Measurements from ENCODE around the gene PIEZO1.

The PIEZO1 gene

DNA sequence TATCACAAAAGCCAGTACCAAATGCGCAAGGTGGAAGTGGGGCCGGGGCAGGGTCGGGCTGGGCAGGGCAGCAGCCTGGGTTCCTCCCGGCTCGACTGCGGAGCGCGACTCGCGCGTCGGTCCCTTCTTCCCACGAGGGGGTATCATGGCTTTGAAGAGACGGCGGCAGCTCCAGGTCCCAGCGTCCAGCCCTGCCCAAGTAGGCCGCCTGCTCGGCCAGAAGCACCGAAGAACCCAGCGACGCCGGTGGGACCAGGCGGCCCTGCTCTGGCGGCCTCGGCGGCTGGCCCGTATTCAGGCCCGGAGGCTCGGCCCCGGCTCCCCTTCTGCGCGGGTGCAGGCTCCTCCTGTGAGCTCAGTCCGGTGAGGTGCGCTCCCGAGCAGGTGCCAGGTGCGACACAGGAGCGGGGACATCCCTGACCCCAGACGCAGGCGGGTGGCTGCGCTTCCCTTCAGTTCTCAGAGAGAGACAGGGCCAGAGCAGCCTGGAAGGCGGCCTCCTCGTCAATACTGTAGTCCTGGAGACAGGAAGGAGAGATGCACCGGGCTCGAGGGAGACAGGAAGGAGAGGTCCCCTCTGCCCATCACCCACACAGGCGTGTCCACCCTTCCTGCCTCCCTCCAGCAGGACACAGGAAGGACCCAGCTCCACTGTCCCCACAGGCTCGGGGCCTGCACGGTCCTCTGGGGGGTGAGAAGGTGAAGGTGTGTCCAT lies 87.7 kb downstream of the PIEZO1 start:
- Histone ChIP-seq H3K9ac (ENCODE audit: low read length) (no peak overlapping the region), H3K27me3 (ENCODE audit: control insufficient read depth in 1 of 2, insufficient read depth in 2 of 2, low read length in 2 of 2) (no peaks in the 10 kb centered on the region), H3K4me3 (ENCODE audit: low read depth in 1 of 2, low read length in 2 of 2) (no peak overlapping the region), H3K4me1 (ENCODE audit: insufficient read depth, low read length) (no peaks in the 10 kb centered on the region), H3K36me3 (ENCODE audit: insufficient read depth, low read length) (peaks cover 15% of the 10 kb centered on the region), H3K27ac (ENCODE audit: low read depth, low read length) (no peak overlapping the region), H3K9me3 (ENCODE audit: low read length) (no peaks in the 10 kb centered on the region)

- peaks cover 0 to 2% of the 10 kb centered on the region in 2 donors for H3K27me3 ChIP-seq (ENCODE audit: control insufficient read depth in 1 of 2, insufficient read depth in 2 of 2, low read length in 2 of 2)
- no peak overlapping the region for H3K27ac ChIP-seq (ENCODE audit: low read depth, low read length)
- H3K9me3 ChIP-seq (ENCODE audit: low read length): no peaks in the 10 kb centered on the region
- no peaks in the 10 kb centered on the region for H3K4me1 ChIP-seq (ENCODE audit: insufficient read depth, low read length)
- peaks cover 15% of the 10 kb centered on the region for H3K36me3 ChIP-seq (ENCODE audit: insufficient read depth, low read length)
- H3K9ac ChIP-seq (ENCODE audit: low read length): no peak overlapping the region
- no peak overlapping the region for H3K4me3 ChIP-seq (ENCODE audit: low read depth in 1 of 2, low read length in 2 of 2)
Measured at GRCh38 chr16:88696441-88696840, 88.6 kb downstream of the PIEZO1 start.

DNA sequence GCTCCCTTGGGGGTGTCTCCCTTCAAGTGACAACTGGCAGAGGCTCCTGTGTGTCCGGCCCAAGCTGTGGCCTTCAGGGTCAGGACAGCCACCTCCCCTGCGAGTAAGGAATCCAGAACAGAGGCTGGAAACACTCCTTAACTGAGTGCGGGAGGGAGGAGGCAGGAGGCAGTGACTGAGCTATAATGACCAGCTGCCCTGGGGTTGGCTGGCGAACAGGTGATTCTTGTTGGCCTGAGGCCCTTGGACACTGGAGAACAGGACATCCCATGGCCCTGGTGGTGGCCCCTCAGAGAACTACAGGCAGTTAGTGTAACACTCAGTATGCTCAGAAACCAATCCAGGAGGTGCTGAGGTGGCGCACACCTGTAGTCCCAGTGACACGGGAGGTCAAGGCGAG lies 89.3 kb downstream of the PIEZO1 start:
- Histone ChIP-seq H3K36me3 (ENCODE audit: insufficient read depth, low read length) (peaks cover 15% of the 10 kb centered on the region), H3K27ac (ENCODE audit: low read depth, low read length) (no peak overlapping the region), H3K4me1 (ENCODE audit: insufficient read depth, low read length) (no peaks in the 10 kb centered on the region), H3K9me3 (ENCODE audit: low read length) (no peaks in the 10 kb centered on the region), H3K27me3 (ENCODE audit: control insufficient read depth in 1 of 2, insufficient read depth in 2 of 2, low read length in 2 of 2) (peaks cover 0 to 9% of the 10 kb centered on the region in 2 donors), H3K4me3 (ENCODE audit: low read depth in 1 of 2, low read length in 2 of 2) (no peak overlapping the region), H3K9ac (ENCODE audit: low read length) (no peak overlapping the region)

DNA sequence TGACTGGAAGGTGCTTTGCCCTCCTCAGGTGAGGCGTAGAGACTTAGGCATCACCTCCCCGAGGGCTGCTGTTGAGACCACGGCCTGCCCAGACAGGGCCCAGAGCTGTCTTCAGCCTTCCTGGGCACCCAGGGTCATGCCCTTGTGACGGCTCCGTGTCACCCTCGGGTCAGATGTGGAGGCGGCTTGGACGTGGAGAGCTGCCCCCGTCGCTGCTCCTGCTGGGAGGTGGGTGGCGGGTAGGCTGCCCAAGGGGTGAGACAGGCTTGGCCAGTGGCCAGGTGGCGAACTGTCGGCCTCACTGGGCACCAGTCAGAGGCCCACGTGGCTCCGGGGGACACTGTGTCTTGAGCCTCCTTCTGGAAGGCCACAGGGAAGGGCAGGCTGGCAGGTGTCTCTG lies 89.8 kb downstream of the PIEZO1 start:
- no peak overlapping the region for H3K27ac ChIP-seq (ENCODE audit: low read depth, low read length)
- H3K27me3 ChIP-seq (ENCODE audit: control insufficient read depth in 1 of 2, insufficient read depth in 2 of 2, low read length in 2 of 2): peaks cover 3 to 14% of the 10 kb centered on the region in 2 donors
- no peak overlapping the region for H3K4me3 ChIP-seq (ENCODE audit: low read depth in 1 of 2, low read length in 2 of 2)
- H3K9me3 ChIP-seq (ENCODE audit: low read length): no peaks in the 10 kb centered on the region
- no peak overlapping the region for H3K9ac ChIP-seq (ENCODE audit: low read length)
- H3K36me3 ChIP-seq (ENCODE audit: insufficient read depth, low read length): peaks cover 15% of the 10 kb centered on the region
- no peaks in the 10 kb centered on the region for H3K4me1 ChIP-seq (ENCODE audit: insufficient read depth, low read length)

DNA sequence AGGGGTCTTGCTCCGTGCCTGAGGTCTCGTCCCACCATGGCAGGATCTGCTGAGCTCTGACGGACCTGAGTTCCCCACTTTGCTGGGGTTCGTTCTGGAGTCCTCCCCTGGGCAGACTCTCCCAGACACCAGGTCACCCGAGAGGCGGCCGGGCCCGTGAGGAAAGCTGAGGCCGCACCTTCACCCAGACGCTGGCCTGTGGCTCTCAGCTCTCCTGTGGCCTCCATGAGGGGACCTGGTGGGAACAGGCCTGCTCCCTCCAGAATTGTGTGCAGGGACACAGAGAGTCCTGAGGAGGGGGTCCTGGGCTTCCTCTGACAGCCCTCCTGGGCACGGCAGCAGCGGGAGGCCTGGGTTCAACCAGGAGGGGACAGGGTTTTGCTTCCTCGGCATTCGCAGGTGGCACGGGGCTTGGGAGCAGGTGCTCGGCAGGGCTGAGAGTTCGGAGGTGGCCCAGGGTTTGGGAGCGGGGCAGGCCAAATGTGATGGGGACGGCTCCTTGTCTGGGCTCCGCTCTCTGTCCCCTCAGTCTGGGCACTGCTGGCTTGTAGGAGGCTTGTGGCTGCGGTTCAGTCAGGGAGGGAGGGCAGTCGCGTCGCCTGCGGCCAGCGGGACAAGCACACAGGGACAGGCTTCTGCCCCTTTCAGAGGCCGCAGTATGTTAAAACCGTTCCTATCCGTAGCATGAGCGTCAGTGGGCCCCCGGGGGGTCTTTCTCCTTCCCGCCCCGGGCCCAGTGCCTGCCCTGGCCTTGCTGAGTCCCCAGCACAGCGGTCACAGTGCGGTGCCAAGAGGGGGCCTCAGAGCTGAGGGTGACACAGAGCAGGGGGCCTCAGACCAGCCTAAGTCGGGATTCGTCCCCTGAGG lies 90.6 kb downstream of the PIEZO1 start:
- Histone ChIP-seq H3K9ac (ENCODE audit: low read length) (no peak overlapping the region), H3K4me3 (ENCODE audit: low read depth in 1 of 2, low read length in 2 of 2) (no peak overlapping the region), H3K4me1 (ENCODE audit: insufficient read depth, low read length) (no peaks in the 10 kb centered on the region), H3K27me3 (ENCODE audit: control insufficient read depth in 1 of 2, insufficient read depth in 2 of 2, low read length in 2 of 2) (peaks cover 3 to 16% of the 10 kb centered on the region in 2 donors), H3K9me3 (ENCODE audit: low read length) (no peaks in the 10 kb centered on the region), H3K27ac (ENCODE audit: low read depth, low read length) (no peak overlapping the region), H3K36me3 (ENCODE audit: insufficient read depth, low read length) (peaks cover 10% of the 10 kb centered on the region)

GRCh38 chr16:88693420-88694177 lies 91.4 kb downstream of the PIEZO1 start:
- Histone ChIP-seq H3K36me3 (ENCODE audit: insufficient read depth, low read length) (peaks cover 9% of the 10 kb centered on the region), H3K9ac (ENCODE audit: low read length) (no peak overlapping the region), H3K27ac (ENCODE audit: low read depth, low read length) (no peak overlapping the region), H3K27me3 (ENCODE audit: control insufficient read depth in 1 of 2, insufficient read depth in 2 of 2, low read length in 2 of 2) (peaks cover 3 to 25% of the 10 kb centered on the region in 2 donors), H3K4me1 (ENCODE audit: insufficient read depth, low read length) (no peaks in the 10 kb centered on the region), H3K9me3 (ENCODE audit: low read length) (no peaks in the 10 kb centered on the region), H3K4me3 (ENCODE audit: low read depth in 1 of 2, low read length in 2 of 2) (no peak overlapping the region)

DNA sequence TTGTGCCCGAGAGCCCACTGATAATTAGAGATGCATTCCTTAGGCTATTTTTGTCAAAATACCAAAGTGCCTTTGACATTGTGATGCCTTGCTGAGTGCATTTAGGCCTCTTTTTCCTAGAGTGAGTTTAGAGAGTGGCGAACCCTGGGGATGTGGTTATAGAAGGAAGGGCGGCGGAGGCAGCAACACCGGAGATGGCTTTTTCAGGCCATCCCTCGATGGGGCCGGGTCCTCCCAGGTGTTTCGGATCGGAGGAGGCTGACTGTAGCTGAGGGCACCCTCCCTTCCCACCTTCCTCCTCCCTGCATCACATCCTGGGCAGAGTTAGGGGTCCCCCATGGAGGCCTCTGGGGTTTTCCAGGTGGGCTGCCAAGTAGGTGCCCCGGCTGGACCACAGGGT lies 92.2 kb downstream of the PIEZO1 start:
- Histone ChIP-seq H3K36me3 (ENCODE audit: insufficient read depth, low read length) (peaks cover 3% of the 10 kb centered on the region), H3K27ac (ENCODE audit: low read depth, low read length) (no peak overlapping the region), H3K27me3 (ENCODE audit: control insufficient read depth in 1 of 2, insufficient read depth in 2 of 2, low read length in 2 of 2) (peaks cover 3 to 31% of the 10 kb centered on the region in 2 donors)

GRCh38 chr16:88691924-88692560 lies 93.0 kb downstream of the PIEZO1 start:
- Histone ChIP-seq H3K4me3 (ENCODE audit: low read depth in 1 of 2, low read length in 2 of 2) (no peak overlapping the region), H3K36me3 (ENCODE audit: insufficient read depth, low read length) (no peaks in the 10 kb centered on the region), H3K9ac (ENCODE audit: low read length) (no peak overlapping the region), H3K9me3 (ENCODE audit: low read length) (no peaks in the 10 kb centered on the region), H3K27ac (ENCODE audit: low read depth, low read length) (no peak overlapping the region), H3K27me3 (ENCODE audit: control insufficient read depth in 1 of 2, insufficient read depth in 2 of 2, low read length in 2 of 2) (peaks cover 6 to 38% of the 10 kb centered on the region in 2 donors), H3K4me1 (ENCODE audit: insufficient read depth, low read length) (peaks cover under 1% of the 10 kb centered on the region)

More for the DNA sequence above, 92.2 kb downstream of the PIEZO1 start:
- no peaks in the 10 kb centered on the region for H3K4me1 ChIP-seq (ENCODE audit: insufficient read depth, low read length)
- no peak overlapping the region for H3K9ac ChIP-seq (ENCODE audit: low read length)
- H3K9me3 ChIP-seq (ENCODE audit: low read length): no peaks in the 10 kb centered on the region
- no peak overlapping the region for H3K4me3 ChIP-seq (ENCODE audit: low read depth in 1 of 2, low read length in 2 of 2)

- peaks cover 4% of the 10 kb centered on the region for H3K4me1 ChIP-seq (ENCODE audit: insufficient read depth, low read length)
- no peak overlapping the region for H3K9ac ChIP-seq (ENCODE audit: low read length)
- no peaks in the 10 kb centered on the region for H3K36me3 ChIP-seq (ENCODE audit: insufficient read depth, low read length)
- no peaks in the 10 kb centered on the region for H3K9me3 ChIP-seq (ENCODE audit: low read length)
- peaks cover 11 to 46% of the 10 kb centered on the region in 2 donors for H3K27me3 ChIP-seq (ENCODE audit: control insufficient read depth in 1 of 2, insufficient read depth in 2 of 2, low read length in 2 of 2)
- H3K4me3 ChIP-seq (ENCODE audit: low read depth in 1 of 2, low read length in 2 of 2): no peak overlapping the region
- no peak overlapping the region for H3K27ac ChIP-seq (ENCODE audit: low read depth, low read length)
Measured at GRCh38 chr16:88691129-88691813, 93.7 kb downstream of the PIEZO1 start.

- H3K4me3 ChIP-seq (ENCODE audit: low read depth in 1 of 2, low read length in 2 of 2): no peak overlapping the region
- peaks cover 17 to 53% of the 10 kb centered on the region in 2 donors for H3K27me3 ChIP-seq (ENCODE audit: control insufficient read depth in 1 of 2, insufficient read depth in 2 of 2, low read length in 2 of 2)
- no peak overlapping the region for H3K27ac ChIP-seq (ENCODE audit: low read depth, low read length)
- H3K9me3 ChIP-seq (ENCODE audit: low read length): no peaks in the 10 kb centered on the region
- no peak overlapping the region for H3K9ac ChIP-seq (ENCODE audit: low read length)
- H3K36me3 ChIP-seq (ENCODE audit: insufficient read depth, low read length): no peaks in the 10 kb centered on the region
- peaks cover 4% of the 10 kb centered on the region for H3K4me1 ChIP-seq (ENCODE audit: insufficient read depth, low read length)
Measured at GRCh38 chr16:88690341-88691128, 94.5 kb downstream of the PIEZO1 start.

Data from muscle layer of colon (tissue), 2 donors.